RWPE2 (cell line): ENCODE measurements around the gene MT1A.

Experiments
- ATAC-seq: fragments of 200-7000 bp; cut with Tn5 transposase; 3 replicates; pipeline ENCODE4 v1.9.1; 2021; ENCODE audit warnings: low read depth
- DNase-seq: peaks from one replicate; pipeline ENCODE4 v3.0.0-alpha.2; 2020; ENCODE audit warnings: low spot score
- H3K27ac ChIP-seq: fragments of 450-650 bp; 2 replicates; pipeline ENCODE4 v1.5.1; 2017; ENCODE audit warnings: mild to moderate bottlenecking; ENCODE audit not compliant: poor library complexity, severe bottlenecking
- H3K27me3 ChIP-seq: fragments of 250-450 bp; sonication (Bioruptor Pico); 2 replicates; pipeline ENCODE4 v1.5.1; 2021; ENCODE audit warnings: mild to moderate bottlenecking, moderate library complexity; ENCODE audit not compliant: insufficient read depth, poor library complexity, severe bottlenecking
- H3K36me3 ChIP-seq: fragments of 250-450 bp; sonication (Bioruptor Pico); 2 replicates; pipeline ENCODE4 v1.5.1; 2020; ENCODE audit warnings: low read depth, mild to moderate bottlenecking, moderate library complexity
- H3K4me1 ChIP-seq: fragments of 250-450 bp; sonication (Bioruptor Pico); 2 replicates; pipeline ENCODE4 v1.5.1; 2021; ENCODE audit warnings: mild to moderate bottlenecking, moderate library complexity; ENCODE audit not compliant: insufficient read depth, poor library complexity, severe bottlenecking
- H3K4me3 ChIP-seq: fragments of 250-450 bp; sonication (Bioruptor Pico); 2 replicates; pipeline ENCODE4 v1.5.1; 2021; ENCODE audit warnings: mild to moderate bottlenecking, moderate library complexity; ENCODE audit not compliant: severe bottlenecking
- H3K9me3 ChIP-seq: fragments of 250-450 bp; sonication (Bioruptor Pico); 2 replicates; pipeline ENCODE4 v1.5.1; 2021; ENCODE audit warnings: mild to moderate bottlenecking, moderate library complexity; ENCODE audit not compliant: severe bottlenecking
- TF ChIP-seq, protein P1 (sequence below): fragments of 450-650 bp; IDR thresholded peaks from one replicate; pipeline ENCODE4 v1.5.1; 2017; ENCODE audit warnings: mild to moderate bottlenecking, moderate library complexity; ENCODE audit not compliant: poor library complexity, severe bottlenecking

The MT1A gene

DNA sequence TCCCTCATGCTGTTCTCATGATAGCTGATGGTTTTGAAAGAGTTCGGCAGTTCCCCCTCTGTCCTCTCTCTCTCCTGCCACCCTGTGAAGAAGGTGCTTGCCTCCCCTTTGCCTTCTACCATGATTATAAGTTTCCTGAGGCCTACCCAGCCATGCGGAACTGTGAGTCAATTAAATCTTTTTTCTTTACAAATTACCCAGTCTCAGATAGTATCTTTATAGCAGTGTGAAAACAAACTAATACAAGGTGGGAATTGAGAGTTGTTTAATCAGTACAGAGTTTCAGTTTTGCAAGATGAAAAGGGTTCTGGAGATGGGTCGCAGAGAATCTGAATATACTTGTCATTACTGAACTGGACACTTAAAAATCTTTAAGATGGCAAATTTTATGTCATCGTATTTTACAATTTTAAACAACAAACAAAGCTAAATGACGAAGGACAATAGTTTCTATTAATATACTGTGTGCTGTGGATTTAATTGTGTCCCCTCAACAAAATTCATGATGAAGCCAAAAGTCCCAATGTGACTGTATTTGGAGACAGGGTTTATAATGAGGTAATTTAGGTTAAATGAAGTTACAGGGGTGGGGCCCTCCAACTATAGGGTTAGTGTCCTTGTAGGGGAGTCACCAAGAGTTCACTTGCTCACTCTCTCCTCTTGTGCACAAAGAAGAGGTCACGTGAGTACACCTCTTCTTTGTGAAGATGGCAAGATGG lies 44.7 kb upstream of the MT1A start:
- no peak for DNase-seq
- H3K36me3 ChIP-seq, result no peaks in the 10 kb centered on the region
- no peak for ATAC-seq
- no peak overlapping the region for H3K4me3 ChIP-seq
- H3K27me3 ChIP-seq, result peaks cover 18% of the 10 kb centered on the region
- no peak overlapping the region for H3K27ac ChIP-seq
- H3K4me1 ChIP-seq, result no peaks in the 10 kb centered on the region
- H3K9me3 ChIP-seq, result no peaks in the 10 kb centered on the region
- TF ChIP-seq, protein P1, sequence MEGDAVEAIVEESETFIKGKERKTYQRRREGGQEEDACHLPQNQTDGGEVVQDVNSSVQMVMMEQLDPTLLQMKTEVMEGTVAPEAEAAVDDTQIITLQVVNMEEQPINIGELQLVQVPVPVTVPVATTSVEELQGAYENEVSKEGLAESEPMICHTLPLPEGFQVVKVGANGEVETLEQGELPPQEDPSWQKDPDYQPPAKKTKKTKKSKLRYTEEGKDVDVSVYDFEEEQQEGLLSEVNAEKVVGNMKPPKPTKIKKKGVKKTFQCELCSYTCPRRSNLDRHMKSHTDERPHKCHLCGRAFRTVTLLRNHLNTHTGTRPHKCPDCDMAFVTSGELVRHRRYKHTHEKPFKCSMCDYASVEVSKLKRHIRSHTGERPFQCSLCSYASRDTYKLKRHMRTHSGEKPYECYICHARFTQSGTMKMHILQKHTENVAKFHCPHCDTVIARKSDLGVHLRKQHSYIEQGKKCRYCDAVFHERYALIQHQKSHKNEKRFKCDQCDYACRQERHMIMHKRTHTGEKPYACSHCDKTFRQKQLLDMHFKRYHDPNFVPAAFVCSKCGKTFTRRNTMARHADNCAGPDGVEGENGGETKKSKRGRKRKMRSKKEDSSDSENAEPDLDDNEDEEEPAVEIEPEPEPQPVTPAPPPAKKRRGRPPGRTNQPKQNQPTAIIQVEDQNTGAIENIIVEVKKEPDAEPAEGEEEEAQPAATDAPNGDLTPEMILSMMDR, result no peak

GRCh38 chr16:56594292-56594619 lies 44.2 kb upstream of the MT1A start:
- Histone ChIP-seq H3K36me3 (no peaks in the 10 kb centered on the region), H3K27ac (no peak overlapping the region), H3K4me3 (no peak overlapping the region), H3K4me1 (no peaks in the 10 kb centered on the region), H3K9me3 (no peaks in the 10 kb centered on the region), H3K27me3 (peaks cover 12% of the 10 kb centered on the region)
- DNase-seq (no peak), ATAC-seq (no peak)
- TF ChIP-seq, protein P1, result no peak

DNA sequence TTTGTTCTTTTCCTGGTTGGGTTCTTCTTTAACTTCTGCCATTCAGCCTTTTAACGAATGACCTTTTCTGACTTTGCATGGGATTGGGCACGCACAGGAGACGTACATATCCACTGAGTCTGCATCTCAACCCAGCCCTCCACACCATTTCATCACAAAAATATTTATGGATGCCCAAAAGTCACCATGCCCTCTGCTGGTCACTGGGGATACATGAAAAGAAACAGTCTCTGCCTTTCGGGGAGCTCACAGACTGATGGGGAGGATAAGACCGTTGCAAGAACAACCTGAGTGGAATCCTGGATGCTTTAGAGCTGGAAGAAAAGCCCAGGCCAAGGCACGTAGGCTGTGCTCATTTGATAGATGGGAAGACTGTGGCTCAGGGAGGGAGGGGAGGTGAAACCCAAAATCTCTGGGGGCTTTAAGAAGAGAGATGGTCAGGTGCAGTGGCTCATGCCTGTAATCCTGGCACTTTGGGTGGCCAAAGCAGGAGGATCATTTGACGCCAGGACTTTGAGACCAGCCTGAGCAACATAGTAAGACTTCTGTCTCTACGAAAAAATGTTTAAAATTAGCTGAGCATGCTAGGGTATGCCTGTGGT lies 38.0 kb upstream of the MT1A start:
- DNase-seq, result no peak
- TF ChIP-seq, protein P1, result peak; percentile 90
- Histone ChIP-seq H3K9me3 (no peaks in the 10 kb centered on the region), H3K36me3 (no peaks in the 10 kb centered on the region), H3K4me1 (peaks cover under 1% of the 10 kb centered on the region), H3K27ac (no peak overlapping the region), H3K27me3 (no peaks in the 10 kb centered on the region), H3K4me3 (no peak overlapping the region)
- peak; percentile 80 for ATAC-seq

GRCh38 chr16:56601325-56601724 lies 37.1 kb upstream of the MT1A start:
- H3K4me1 ChIP-seq, result peaks cover 9% of the 10 kb centered on the region
- TF ChIP-seq, protein P1, result no peak
- H3K36me3 ChIP-seq, result no peaks in the 10 kb centered on the region
- H3K27ac ChIP-seq, result no peak overlapping the region
- no peaks in the 10 kb centered on the region for H3K9me3 ChIP-seq
- ATAC-seq (no peak), DNase-seq (no peak)
- no peak overlapping the region for H3K4me3 ChIP-seq
- no peaks in the 10 kb centered on the region for H3K27me3 ChIP-seq

DNA sequence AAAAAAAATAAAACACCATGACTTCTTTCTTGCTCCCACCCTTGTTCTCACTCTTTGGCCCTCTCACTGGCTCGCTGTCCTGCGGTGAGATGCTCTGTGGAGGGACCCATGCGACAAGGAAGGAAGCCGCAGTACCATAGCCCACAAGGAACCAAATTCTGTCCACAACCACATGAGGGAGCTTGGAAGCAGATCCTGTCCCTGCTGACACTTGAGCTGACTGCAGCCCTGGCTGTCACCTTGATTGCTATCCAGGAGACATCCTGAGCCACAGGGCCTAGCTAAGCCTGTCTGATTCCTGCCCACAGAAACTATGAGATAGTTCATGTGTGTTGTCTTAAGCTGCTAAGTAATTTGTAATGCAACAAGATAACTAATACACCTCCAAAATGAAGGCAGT lies 34.9 kb upstream of the MT1A start:
- DNase-seq (no peak), ATAC-seq (no peak)

More for the DNA sequence above, 34.9 kb upstream of the MT1A start:
- H3K4me1 ChIP-seq, result peaks cover 24% of the 10 kb centered on the region
- no peaks in the 10 kb centered on the region for H3K27me3 ChIP-seq
- peaks cover 2% of the 10 kb centered on the region for H3K36me3 ChIP-seq
- no peak overlapping the region for H3K4me3 ChIP-seq
- no peaks in the 10 kb centered on the region for H3K9me3 ChIP-seq
- TF ChIP-seq, protein P1, result peak; percentile 69
- peak overlapping the region; percentile 100 for H3K27ac ChIP-seq
